Parathyroid adenoma (tissue), 2 donors: Measurements from ENCODE around the gene SLC7A5.
"Not testable (repeated sequence)": the region's sequence is repeated elsewhere in the genome, so short reads cannot be mapped to it uniquely, and the experiment has no call there.

Source experiments
- H2AFZ ChIP-seq: fragments of 300-600 bp; sonication (generic); one replicate; pipeline ENCODE4 v1.7.0; 2017; ENCODE audit warnings: antibody characterized with exemption, mild to moderate bottlenecking
- H3K27ac ChIP-seq: fragments of 300-600 bp; sonication (generic); one replicate; pipeline ENCODE4 v1.7.0; 2017
- H3K27me3 ChIP-seq: fragments of 300-600 bp; sonication (generic); one replicate; pipeline ENCODE4 v1.7.0; 2017; ENCODE audit warnings: low read length; ENCODE audit not compliant: control insufficient read depth, insufficient read depth
- H3K36me3 ChIP-seq: fragments of 300-600 bp; sonication (generic); one replicate; pipeline ENCODE4 v1.7.0; 2017; ENCODE audit warnings: low read length; ENCODE audit not compliant: control insufficient read depth, insufficient read depth
- H3K4me1 ChIP-seq: fragments of 300-600 bp; sonication (generic); one replicate; pipeline ENCODE4 v1.7.0; 2017; ENCODE audit warnings: control low read depth
- H3K4me2 ChIP-seq: fragments of 300-600 bp; sonication (generic); one replicate; pipeline ENCODE4 v1.7.0; 2017; ENCODE audit warnings: low read length
- H3K4me3 ChIP-seq: fragments of 300-600 bp; sonication (generic); one replicate; pipeline ENCODE4 v1.7.0; 2017; ENCODE audit warnings: low read depth, low read length
- H3K79me2 ChIP-seq: fragments of 300-600 bp; sonication (generic); one replicate; pipeline ENCODE4 v1.7.0; 2017; ENCODE audit warnings: control low read depth
- H3K9ac ChIP-seq: fragments of 300-600 bp; sonication (generic); one replicate; pipeline ENCODE4 v1.7.0; 2017; ENCODE audit warnings: mild to moderate bottlenecking
- H3K9me3 ChIP-seq: fragments of 300-600 bp; sonication (generic); one replicate; pipeline ENCODE4 v1.7.0; 2017; ENCODE audit warnings: low read length; ENCODE audit not compliant: control insufficient read depth
- CTCF ChIP-seq: fragments of 300-600 bp; sonication (generic); IDR thresholded peaks from one replicate; pipeline ENCODE4 v1.7.0; 2017; ENCODE audit warnings: antibody characterized with exemption, mild to moderate bottlenecking
- donor health status: primary hyperparathyroidism.

Gene SLC7A5

GRCh38 chr16:87895641-87896141 is 26.4 kb upstream of the SLC7A5 start:
- Histone ChIP-seq H3K36me3 (no peaks in the 10 kb centered on the region), H3K9me3 (no peaks in the 10 kb centered on the region), H2AFZ (no peak overlapping the region), H3K4me1 (no peaks in the 10 kb centered on the region), H3K27me3 (no peaks in the 10 kb centered on the region), H3K4me2 (no peak overlapping the region), H3K79me2 (no peaks in the 10 kb centered on the region), H3K9ac (no peak overlapping the region), H3K27ac (no peak overlapping the region), H3K4me3 (no peak overlapping the region)
- TF ChIP-seq CTCF, result no peak

GRCh38 chr16:87894005-87894404 is 24.7 kb upstream of the SLC7A5 start:
- not testable (repeated sequence) for H3K79me2 ChIP-seq, H3K9ac ChIP-seq, H2AFZ ChIP-seq, H3K9me3 ChIP-seq, H3K4me2 ChIP-seq, H3K36me3 ChIP-seq, H3K4me3 ChIP-seq, H3K4me1 ChIP-seq, H3K27me3 ChIP-seq, H3K27ac ChIP-seq

GRCh38 chr16:87891764-87892163 is 22.5 kb upstream of the SLC7A5 start:
- Histone ChIP-seq H3K27ac (no peak overlapping the region), H3K79me2 (no peaks in the 10 kb centered on the region), H3K4me1 (no peaks in the 10 kb centered on the region), H2AFZ (no peak overlapping the region), H3K4me3 (no peak overlapping the region), H3K36me3 (no peaks in the 10 kb centered on the region), H3K9ac (no peak overlapping the region), H3K4me2 (no peak overlapping the region), H3K27me3 (no peaks in the 10 kb centered on the region), H3K9me3 (no peaks in the 10 kb centered on the region)
- no peak for TF ChIP-seq CTCF

DNA sequence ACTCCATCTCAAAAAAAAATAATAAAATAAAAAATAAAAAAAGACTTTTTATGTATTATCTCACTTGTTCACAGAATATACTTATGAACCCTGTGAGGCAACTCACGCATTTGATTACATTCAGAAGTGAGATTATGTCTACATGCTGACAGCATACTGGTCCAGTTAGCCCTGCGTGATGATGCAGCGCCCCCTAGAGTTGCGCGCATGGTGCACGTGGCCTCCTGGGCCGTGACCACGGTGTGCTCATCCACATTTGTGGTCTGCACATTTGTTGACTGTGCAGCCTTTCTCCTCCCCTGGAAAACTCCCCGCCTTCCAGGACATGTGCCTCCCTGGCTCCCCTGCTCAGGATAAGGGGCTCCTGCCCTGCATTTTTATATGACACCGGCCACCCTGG is 20.5 kb upstream of the SLC7A5 start:
- H3K4me1 ChIP-seq, H3K4me3 ChIP-seq, H3K9me3 ChIP-seq, H3K36me3 ChIP-seq, H3K9ac ChIP-seq, H3K4me2 ChIP-seq, H3K27ac ChIP-seq, H3K27me3 ChIP-seq, H3K79me2 ChIP-seq, H2AFZ ChIP-seq: not testable (repeated sequence)

- H3K27ac ChIP-seq, H2AFZ ChIP-seq, H3K9ac ChIP-seq, H3K4me2 ChIP-seq, H3K4me1 ChIP-seq, H3K4me3 ChIP-seq, H3K79me2 ChIP-seq, H3K27me3 ChIP-seq, H3K36me3 ChIP-seq, H3K9me3 ChIP-seq: not testable (repeated sequence)
These were observed 19.0 kb upstream of the SLC7A5 start for GRCh38 chr16:87888346-87888745.

DNA sequence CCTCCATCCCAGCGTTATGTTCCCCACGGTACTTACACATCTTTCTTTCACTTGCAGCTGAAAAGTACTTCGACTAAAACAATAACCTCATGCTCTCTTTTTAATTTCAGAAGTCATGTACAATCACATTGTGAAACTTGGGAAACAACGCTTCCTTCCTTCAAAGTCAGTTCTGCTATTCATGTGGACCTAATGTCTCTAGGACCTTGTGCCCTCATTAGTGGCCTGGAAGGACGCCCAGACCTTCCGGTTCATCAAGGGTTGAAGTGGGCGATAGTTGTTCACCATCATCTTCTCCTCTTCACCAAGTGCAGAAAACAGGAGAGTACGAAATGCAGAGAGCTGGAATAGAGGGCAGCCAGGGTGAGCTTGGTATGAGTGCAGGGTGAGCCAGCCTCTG is 18.6 kb upstream of the SLC7A5 start:
- H3K9ac ChIP-seq, H2AFZ ChIP-seq, H3K27me3 ChIP-seq, H3K36me3 ChIP-seq, H3K4me3 ChIP-seq, H3K9me3 ChIP-seq, H3K79me2 ChIP-seq, H3K27ac ChIP-seq, H3K4me2 ChIP-seq, H3K4me1 ChIP-seq: not testable (repeated sequence)

GRCh38 chr16:87885371-87885967 is 16.2 kb upstream of the SLC7A5 start:
- not testable (repeated sequence) for H3K27me3 ChIP-seq, H3K9me3 ChIP-seq, H3K4me1 ChIP-seq, H3K9ac ChIP-seq, H3K27ac ChIP-seq, H2AFZ ChIP-seq, H3K4me2 ChIP-seq, H3K4me3 ChIP-seq, H3K79me2 ChIP-seq, H3K36me3 ChIP-seq
